IMR-90 (cell line): ENCODE measurements around the gene RAPSN.

Source experiments
- FOS ChIP-seq: fragments of 150-350 bp; IDR thresholded peaks from 2 replicates; pipeline ENCODE4 v1.6.1; 2016; ENCODE audit warnings: low read depth, low read length
- POLR2A ChIP-seq: IDR thresholded peaks from 2 replicates; pipeline ENCODE4 v1.6.1; 2012; ENCODE audit warnings: mild to moderate bottlenecking, low read depth, low read length
- RAD21 ChIP-seq: IDR thresholded peaks from 2 replicates; pipeline ENCODE4 v1.6.1; 2012; ENCODE audit warnings: low read length, improper control_type of control experiment
- RFX5 ChIP-seq: IDR thresholded peaks from 2 replicates; pipeline ENCODE4 v1.8.0; 2012; ENCODE audit warnings: low read depth, mild to moderate bottlenecking, low read length, moderate library complexity
- SMC3 ChIP-seq: fragments of 150-350 bp; IDR thresholded peaks from 2 replicates; pipeline ENCODE4 v1.6.1; 2016; ENCODE audit warnings: low read depth, mild to moderate bottlenecking, antibody characterized with exemption, low read length, moderate library complexity
- TF ChIP-seq, protein P1 (sequence below): conservative IDR thresholded peaks from 2 replicates; pipeline ENCODE4 v1.5.1; 2012; ENCODE audit warnings: mild to moderate bottlenecking, low read depth, low read length, improper control_type of control experiment
- TF ChIP-seq, protein P2 (sequence below): fragments of 150-350 bp; IDR thresholded peaks from 2 replicates; pipeline ENCODE4 v1.6.1; 2017; ENCODE audit warnings: mild to moderate bottlenecking, antibody characterized with exemption, low read length, low read depth

DNA sequence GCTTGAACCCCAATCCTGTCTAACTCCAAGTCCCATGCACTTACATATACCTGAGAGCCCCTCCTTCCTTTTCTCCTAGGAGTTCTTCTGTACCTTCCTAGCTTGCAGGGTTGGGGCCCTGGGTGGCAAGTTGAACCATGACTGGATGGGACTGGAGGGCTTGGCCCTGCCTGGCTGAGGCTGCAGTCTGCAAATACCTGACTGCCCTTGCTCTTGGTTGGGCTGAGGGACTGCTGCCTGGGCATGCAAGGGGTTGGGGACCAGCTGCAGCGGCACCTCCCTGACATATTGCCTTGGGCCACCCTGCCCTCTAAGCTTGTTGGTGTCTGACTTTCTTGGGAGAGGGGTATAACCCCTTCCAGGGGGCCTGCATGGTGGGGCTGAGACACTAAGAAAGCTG lies 50.4 kb downstream of the RAPSN start:
- TF ChIP-seq, protein P1, sequence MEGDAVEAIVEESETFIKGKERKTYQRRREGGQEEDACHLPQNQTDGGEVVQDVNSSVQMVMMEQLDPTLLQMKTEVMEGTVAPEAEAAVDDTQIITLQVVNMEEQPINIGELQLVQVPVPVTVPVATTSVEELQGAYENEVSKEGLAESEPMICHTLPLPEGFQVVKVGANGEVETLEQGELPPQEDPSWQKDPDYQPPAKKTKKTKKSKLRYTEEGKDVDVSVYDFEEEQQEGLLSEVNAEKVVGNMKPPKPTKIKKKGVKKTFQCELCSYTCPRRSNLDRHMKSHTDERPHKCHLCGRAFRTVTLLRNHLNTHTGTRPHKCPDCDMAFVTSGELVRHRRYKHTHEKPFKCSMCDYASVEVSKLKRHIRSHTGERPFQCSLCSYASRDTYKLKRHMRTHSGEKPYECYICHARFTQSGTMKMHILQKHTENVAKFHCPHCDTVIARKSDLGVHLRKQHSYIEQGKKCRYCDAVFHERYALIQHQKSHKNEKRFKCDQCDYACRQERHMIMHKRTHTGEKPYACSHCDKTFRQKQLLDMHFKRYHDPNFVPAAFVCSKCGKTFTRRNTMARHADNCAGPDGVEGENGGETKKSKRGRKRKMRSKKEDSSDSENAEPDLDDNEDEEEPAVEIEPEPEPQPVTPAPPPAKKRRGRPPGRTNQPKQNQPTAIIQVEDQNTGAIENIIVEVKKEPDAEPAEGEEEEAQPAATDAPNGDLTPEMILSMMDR: no peak
- TF ChIP-seq SMC3: no peak
- no peak for TF ChIP-seq POLR2A
- TF ChIP-seq, protein P2, sequence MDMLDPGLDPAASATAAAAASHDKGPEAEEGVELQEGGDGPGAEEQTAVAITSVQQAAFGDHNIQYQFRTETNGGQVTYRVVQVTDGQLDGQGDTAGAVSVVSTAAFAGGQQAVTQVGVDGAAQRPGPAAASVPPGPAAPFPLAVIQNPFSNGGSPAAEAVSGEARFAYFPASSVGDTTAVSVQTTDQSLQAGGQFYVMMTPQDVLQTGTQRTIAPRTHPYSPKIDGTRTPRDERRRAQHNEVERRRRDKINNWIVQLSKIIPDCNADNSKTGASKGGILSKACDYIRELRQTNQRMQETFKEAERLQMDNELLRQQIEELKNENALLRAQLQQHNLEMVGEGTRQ: no peak
- TF ChIP-seq FOS: no peak
- no peak for TF ChIP-seq RAD21
- TF ChIP-seq RFX5: no peak
